Measurements from ENCODE around the gene OR8J1.
"Not testable (repeated sequence)": the region's sequence is repeated elsewhere in the genome, so short reads cannot be mapped to it uniquely, and the experiment has no call there.

OR8J1 gene

DNA sequence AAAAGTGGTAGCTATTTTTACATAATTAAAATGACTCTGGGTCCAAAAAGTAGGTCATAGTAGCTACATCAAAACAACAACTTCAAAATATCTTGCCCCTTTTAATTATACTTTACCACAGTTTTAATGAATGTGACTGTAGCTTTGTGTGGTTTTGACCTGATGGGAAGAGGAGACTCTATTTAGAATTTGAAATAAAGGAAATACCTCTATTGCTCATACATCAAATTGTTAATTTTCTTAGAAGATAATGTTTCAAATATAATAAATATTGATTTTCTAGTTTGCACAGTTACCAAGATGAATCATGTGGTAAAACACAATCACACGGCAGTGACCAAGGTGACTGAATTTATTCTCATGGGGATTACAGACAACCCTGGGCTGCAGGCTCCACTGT, 8.4 kb upstream of the OR8J1 start, which contains the start of gene OR8K1:
Gene OR8K1 (plus strand): TSS at position 301 of the 400 bp plus-strand sequence. CDS start 0 bp downstream, at position 301.
- DNase-seq (ENCODE audit: low spot score), result no peak
- in situ Hi-C loops (cut with MboI; ENCODE audit: low sequenced_read_pairs, unreplicated experiment), result no loop called here
- no peak for TF ChIP-seq CTCF (IDR thresholded peaks at IDR 0.05; ENCODE audit: borderline replicate concordance, control extremely low read depth, extremely low read depth, insufficient read depth, missing control alignments)

DNA sequence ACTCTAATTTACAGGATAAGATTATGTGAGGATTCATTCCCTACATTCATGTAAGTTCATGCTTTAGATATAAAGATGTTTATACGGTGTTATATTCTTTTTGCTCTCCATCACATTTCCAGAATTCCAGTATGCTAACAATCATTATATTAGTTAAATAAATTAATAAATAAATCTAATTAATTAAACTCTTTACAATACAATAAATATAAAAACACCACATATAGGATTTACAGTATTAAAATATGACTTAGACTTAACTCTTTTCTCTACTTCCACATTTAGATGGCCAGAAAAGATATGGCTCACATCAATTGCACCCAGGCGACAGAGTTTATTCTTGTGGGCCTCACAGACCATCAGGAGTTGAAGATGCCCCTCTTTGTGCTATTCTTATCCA, 21.2 kb downstream of the OR8J1 start, which contains the start of gene OR8U1:
Gene OR8U1 (plus strand): TSS at position 301 of the 400 bp plus-strand sequence. CDS start 0 bp downstream, at position 301.
- no peak for TF ChIP-seq CTCF (IDR thresholded peaks at IDR 0.05; ENCODE audit: borderline replicate concordance, control extremely low read depth, extremely low read depth, insufficient read depth, missing control alignments)
- in situ Hi-C loops (cut with MboI; ENCODE audit: low sequenced_read_pairs, unreplicated experiment), result no loop called here
- no peak for DNase-seq (ENCODE audit: low spot score)

- no peak for DNase-seq (ENCODE audit: low spot score)
- TF ChIP-seq CTCF (IDR thresholded peaks at IDR 0.05; ENCODE audit: borderline replicate concordance, control extremely low read depth, extremely low read depth, insufficient read depth, missing control alignments), result no peak
- in situ Hi-C loops (cut with MboI; ENCODE audit: low sequenced_read_pairs, unreplicated experiment), result no loop called here
These were observed 26.0 kb downstream of the OR8J1 start for GRCh38 chr11:56380120-56380519.

DNA sequence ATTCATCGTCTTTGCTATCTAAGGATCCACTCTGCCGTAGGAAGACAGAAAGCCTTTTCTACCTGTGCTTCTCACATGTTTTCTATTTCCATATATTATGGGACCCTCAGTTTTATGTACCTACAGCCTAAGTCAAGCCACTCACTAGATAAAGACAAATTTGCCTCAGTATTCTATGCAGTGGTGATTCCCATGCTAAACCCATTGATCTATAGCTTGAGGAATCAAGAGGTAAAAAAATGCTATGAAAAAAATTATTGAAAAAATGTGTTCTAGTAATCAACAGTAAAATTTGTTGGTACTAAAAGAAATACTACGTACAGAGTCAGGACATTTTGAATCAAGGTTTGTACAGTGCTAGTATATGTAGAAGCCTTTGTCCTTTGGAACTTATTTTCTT, 40.3 kb downstream of the OR8J1 start:
- in situ Hi-C loops (cut with MboI; ENCODE audit: low sequenced_read_pairs, unreplicated experiment), result no loop called here
- no peak for TF ChIP-seq CTCF (IDR thresholded peaks at IDR 0.05; ENCODE audit: borderline replicate concordance, control extremely low read depth, extremely low read depth, insufficient read depth, missing control alignments)
- DNase-seq (ENCODE audit: low spot score), result no peak

GRCh38 chr11:56396047-56396446, 42.0 kb downstream of the OR8J1 start:
- no peak for DNase-seq (ENCODE audit: low spot score)
- no peak for TF ChIP-seq CTCF (IDR thresholded peaks at IDR 0.05; ENCODE audit: borderline replicate concordance, control extremely low read depth, extremely low read depth, insufficient read depth, missing control alignments)
- in situ Hi-C loops (cut with MboI; ENCODE audit: low sequenced_read_pairs, unreplicated experiment), result no loop called here

GRCh38 chr11:56401858-56402461, 47.9 kb downstream of the OR8J1 start:
- DNase-seq (ENCODE audit: low spot score); in situ Hi-C loops (cut with MboI; ENCODE audit: low sequenced_read_pairs, unreplicated experiment): not testable (repeated sequence)

DNA sequence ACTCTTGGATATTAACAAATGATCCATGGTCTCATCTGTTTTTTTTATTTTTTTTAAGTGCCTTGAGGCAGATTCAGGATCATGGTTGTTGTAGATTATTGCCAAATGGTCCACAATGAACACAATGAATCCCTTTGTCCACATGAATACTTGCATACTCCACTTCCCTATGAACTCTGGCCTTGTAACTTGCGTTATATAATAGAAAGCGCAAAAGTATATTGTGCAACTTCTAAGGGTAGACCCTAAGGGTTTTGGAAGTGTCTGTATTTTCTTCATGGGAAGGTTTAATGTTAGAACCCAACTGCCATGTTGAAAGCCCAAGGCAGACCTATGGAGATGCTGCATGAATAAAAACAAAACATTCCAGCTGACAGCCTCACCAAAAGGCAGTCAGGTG, 50.3 kb downstream of the OR8J1 start:
- DNase-seq (ENCODE audit: low spot score), result no peak
- no peak for TF ChIP-seq CTCF (IDR thresholded peaks at IDR 0.05; ENCODE audit: borderline replicate concordance, control extremely low read depth, extremely low read depth, insufficient read depth, missing control alignments)
- in situ Hi-C loops (cut with MboI; ENCODE audit: low sequenced_read_pairs, unreplicated experiment), result no loop called here
